Right hindlimb (tissue), 1 donor: Measurements from ENCODE around the gene FAM149A.

Source experiments
- DNase-seq: peaks from one replicate; pipeline ENCODE4 v3.0.0-alpha.2; 2018

The FAM149A gene

DNA sequence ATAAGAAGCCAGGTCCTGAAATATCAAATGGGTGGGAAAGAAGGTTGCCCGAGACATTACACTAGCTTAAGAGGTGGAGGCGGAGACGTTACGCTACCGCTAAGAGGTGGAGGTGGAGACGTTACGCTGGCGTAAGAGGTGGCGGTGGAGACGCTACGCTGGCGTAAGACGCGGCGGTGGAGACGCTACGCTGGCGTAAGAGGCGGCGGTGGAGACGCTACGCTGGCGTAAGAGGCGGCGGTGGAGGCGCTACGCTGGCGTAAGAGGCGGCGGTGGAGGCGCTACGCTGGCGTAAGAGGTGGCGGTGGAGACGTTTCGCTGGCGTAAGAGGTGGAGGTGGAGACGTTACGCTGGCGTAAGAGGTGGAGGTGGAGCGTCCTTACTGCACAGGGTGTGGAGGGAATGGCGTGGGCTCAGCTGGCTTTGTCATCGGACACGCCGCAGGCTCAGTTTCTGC, 99.6 kb downstream of the FAM149A start:
- DNase-seq: peak; percentile 60

DNA sequence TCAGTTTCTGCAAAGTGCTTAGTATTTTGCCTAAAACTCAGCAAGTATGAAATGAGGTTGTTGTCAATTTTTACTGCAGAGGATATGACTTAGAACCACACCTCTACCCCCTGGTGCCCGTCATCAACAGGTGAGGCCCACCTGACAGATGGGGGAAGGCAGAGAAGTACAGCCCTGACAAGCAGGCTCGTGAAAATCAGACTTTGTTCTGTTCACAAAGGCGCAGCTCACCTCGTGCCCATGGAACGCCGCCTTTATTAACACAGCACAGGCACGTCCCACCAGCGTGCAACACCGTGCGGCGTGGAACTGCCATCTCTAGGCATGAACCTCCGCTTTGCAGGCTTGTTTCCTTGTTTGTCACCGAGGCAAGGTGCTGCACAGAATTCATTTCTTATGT, 100.2 kb downstream of the FAM149A start:
- DNase-seq: no peak

DNA sequence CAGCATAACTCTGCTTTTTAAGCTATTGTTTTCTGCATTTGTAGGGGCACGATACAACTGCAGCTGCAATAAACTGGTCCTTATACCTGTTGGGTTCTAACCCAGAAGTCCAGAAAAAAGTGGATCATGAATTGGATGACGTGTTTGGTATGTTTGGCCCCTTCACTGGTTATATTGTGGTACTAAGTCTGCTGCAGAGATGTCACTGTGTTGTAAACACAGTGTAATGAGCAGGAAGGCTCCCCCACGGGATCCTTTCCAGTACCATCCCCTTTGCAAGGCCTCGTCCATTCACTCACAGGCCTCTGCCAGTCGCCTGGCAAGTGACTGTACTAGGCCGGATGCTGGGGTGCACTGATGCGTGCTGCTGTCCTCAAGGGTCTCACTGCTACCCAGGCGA, 100.7 kb downstream of the FAM149A start:
- DNase-seq: no peak

DNA sequence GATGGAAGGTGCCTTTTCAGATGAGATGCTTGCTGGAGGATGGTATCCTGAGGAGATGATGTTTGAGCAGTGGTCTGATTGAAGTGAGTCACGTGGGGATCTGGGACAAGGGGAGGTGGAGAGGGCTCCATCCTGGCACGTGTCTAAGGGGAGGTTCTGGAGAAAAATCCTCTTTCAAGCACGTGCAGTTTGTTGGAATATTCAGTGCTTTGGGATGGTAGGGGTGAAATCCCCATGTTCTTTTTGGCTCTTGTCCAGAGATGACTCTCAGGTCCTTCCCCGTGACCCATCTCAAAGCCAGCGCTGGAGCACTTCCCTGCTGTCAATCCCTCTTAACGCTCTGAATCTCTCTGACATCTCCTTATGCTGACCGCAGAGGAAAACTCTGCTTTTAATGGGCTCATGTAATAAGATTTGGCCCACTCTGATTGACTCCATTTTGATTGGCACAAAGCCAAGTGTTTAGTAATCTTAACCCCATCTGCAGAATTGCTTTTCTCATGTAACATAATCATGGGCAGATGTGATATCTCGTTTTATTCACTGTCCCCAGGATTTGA, 112.0 kb downstream of the FAM149A start:
- no peak for DNase-seq

DNA sequence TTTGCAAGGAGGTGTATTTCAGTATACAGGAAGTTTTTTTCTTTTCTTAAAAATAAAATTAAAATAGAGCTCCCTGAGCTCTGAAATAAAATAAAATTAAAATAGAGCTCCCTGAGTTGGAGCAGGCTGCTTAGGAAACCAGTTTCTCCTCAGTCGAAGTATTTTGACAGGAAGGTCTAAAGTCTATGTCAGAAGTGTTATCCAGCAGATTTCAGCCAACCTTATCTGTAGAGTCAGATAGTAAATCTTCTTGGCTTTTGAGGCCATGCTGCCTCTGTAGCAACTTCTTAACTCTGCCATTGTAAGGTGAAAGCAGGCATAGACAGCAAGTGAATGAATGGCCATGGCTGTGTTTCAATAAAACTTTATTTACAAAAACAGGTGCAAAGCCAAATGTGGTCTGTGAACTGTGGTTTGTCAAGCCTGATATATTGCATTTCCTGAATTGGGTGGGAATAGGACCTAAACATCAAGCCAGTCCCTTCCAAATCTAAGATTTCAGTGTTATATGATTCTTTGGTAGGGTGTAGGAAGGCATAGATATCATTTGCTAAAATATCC, 113.3 kb downstream of the FAM149A start:
- DNase-seq: no peak

DNA sequence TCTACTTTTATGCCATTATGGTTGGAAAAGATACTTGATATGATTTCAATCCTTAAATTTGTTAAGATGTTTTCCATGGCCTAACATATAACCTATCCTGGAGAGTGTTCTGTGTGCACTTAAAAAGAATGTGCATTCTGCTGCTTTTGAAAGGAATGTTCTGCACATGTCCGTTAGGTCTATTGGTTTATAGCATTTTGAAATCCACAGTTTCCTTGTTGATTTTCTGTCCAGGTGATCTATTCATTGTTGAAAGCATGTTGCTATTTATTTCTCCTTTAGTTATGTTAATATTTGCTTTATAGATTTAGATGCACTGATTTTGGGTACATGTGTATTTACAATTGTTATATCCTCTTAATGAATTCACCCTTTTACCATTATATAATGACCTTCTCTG, 117.1 kb downstream of the FAM149A start:
- DNase-seq: no peak
